GM23248 (cell line): ENCODE measurements around the gene ANKRD37. TPM values are rescaled to one million over a fixed set of nuclear protein-coding genes. Genes with fewer than 3 reads are reported as not detected.
A peak's percentile ranks its signal among the peaks of the same experiment; 100 is the strongest.

ENCODE experiments used
- DNase-seq: peaks from one replicate; pipeline ENCODE4 v3.0.0-alpha.2; 2015
- H2AFZ ChIP-seq: fragments of 200-600 bp; sonication (generic); 2 replicates; pipeline ENCODE4 v1.6.1; 2016; ENCODE audit warnings: antibody characterized with exemption
- H3F3A ChIP-seq: fragments of 200-600 bp; sonication (generic); 2 replicates; pipeline ENCODE4 v1.6.1; 2016; ENCODE audit warnings: mild to moderate bottlenecking, antibody characterized with exemption, mixed run types; ENCODE audit not compliant: insufficient read depth
- H3K27ac ChIP-seq: fragments of 200-600 bp; sonication (generic); 2 replicates; pipeline ENCODE4 v1.5.1; 2016; ENCODE audit warnings: mild to moderate bottlenecking
- H3K27me3 ChIP-seq: fragments of 200-600 bp; sonication (generic); replicated peaks from 2 replicates; pipeline ENCODE4 v1.6.1; 2016; ENCODE audit warnings: mild to moderate bottlenecking; ENCODE audit not compliant: insufficient read depth
- H3K36me3 ChIP-seq: fragments of 200-600 bp; sonication (generic); 2 replicates; pipeline ENCODE4 v1.6.1; 2016; ENCODE audit warnings: low read depth, mild to moderate bottlenecking
- H3K4me1 ChIP-seq: fragments of 200-600 bp; sonication (generic); 2 replicates; pipeline ENCODE4 v1.6.1; 2016; ENCODE audit warnings: mild to moderate bottlenecking; ENCODE audit not compliant: insufficient read depth
- H3K4me2 ChIP-seq: fragments of 200-600 bp; sonication (generic); one replicate; pipeline ENCODE4 v1.6.1; 2016; ENCODE audit warnings: mild to moderate bottlenecking; ENCODE audit not compliant: unreplicated experiment
- H3K4me3 ChIP-seq: fragments of 200-600 bp; sonication (generic); 2 replicates; pipeline ENCODE4 v1.5.1; 2016; ENCODE audit warnings: mild to moderate bottlenecking
- H3K79me2 ChIP-seq: fragments of 200-600 bp; sonication (generic); 2 replicates; pipeline ENCODE4 v1.6.1; 2016; ENCODE audit warnings: mild to moderate bottlenecking; ENCODE audit not compliant: insufficient read depth
- H3K9ac ChIP-seq: fragments of 200-600 bp; sonication (generic); 2 replicates; pipeline ENCODE4 v1.6.1; 2016; ENCODE audit warnings: mild to moderate bottlenecking
- H3K9me2 ChIP-seq: fragments of 200-600 bp; sonication (generic); 2 replicates; pipeline ENCODE4 v1.6.1; 2016; ENCODE audit warnings: mixed run types, mild to moderate bottlenecking, moderate library complexity; ENCODE audit not compliant: insufficient read depth
- H3K9me3 ChIP-seq: fragments of 200-600 bp; sonication (generic); one replicate; pipeline ENCODE4 v1.6.1; 2017; ENCODE audit warnings: low read depth
- H4K20me1 ChIP-seq: fragments of 200-600 bp; sonication (generic); 2 replicates; pipeline ENCODE4 v1.6.0; 2016; ENCODE audit not compliant: insufficient read depth
- EZH2 ChIP-seq: fragments of 200-600 bp; sonication (generic); IDR thresholded peaks from 2 replicates; pipeline ENCODE4 v1.6.1; 2018; ENCODE audit warnings: antibody characterized with exemption, mild to moderate bottlenecking; ENCODE audit not compliant: insufficient read depth, poor library complexity, severe bottlenecking
- EZH2phosphoT487 ChIP-seq: fragments of 200-600 bp; sonication (generic); IDR thresholded peaks from 2 replicates; pipeline ENCODE4 v1.6.1; 2018; ENCODE audit warnings: antibody characterized with exemption, moderate library complexity, mild to moderate bottlenecking, low read depth; ENCODE audit not compliant: insufficient read depth
- WGBS, 2 experiments: methylation state at CpG; one replicate each; pipeline ENCODE4 v1.1.6; 2015 to 2017; ENCODE audit warnings: low lambda C conversion rate in 2 of 2, low coverage in 1 of 2; ENCODE audit errors: missing lambda C conversion rate in 2 of 2; 5-methylcytosine and 5-hydroxymethylcytosine counted together
- in situ Hi-C: fragments of 300-500 bp; cut with MboI; formaldehyde crosslinking; loops from 2 replicates; pipeline ENCODE4 v1.15.0; 2020
- polyA plus RNA-seq: library from polyadenylated mRNA; unstranded; fragments of >200 nt; fragmentation: Nextera tagmentation; extraction: Ambion mirVana; gene quantifications from 2 replicates; pipeline ENCODE4 v1.2.1, GENCODE V29; 2016
- total RNA-seq: library from RNA; depleted of rRNA; stranded (reverse); fragments of >200 nt; shearing (Covaris generic); gene quantifications from 2 replicates; pipeline ENCODE4 v1.2.3, GENCODE V29; 2014

The ANKRD37 gene
- total and polyA plus RNA-seq, 2 experiments from 2014 or later = 11.1 to 17.6 TPM

DNA sequence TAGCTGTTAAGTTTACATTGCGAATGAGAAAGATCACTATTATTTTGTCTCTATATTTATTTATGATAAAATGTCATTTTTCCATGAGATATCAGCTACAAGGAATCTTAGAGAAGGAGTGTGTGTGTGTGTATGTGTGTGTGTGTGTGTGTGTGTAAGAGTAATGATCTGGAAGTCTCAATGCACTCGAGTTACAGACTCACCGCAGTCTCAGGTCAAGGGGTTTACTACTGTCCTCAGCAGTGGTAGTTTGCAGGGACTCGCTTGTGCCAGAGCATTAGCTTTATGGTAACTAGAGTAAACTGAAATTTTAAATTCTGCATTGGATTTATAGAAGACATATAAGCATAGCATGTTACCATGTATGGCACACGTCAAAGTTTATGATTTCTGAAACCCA is 31.8 kb upstream of the ANKRD37 start:
- in situ Hi-C loops = no loop called here
- Histone ChIP-seq H4K20me1 (no peaks in the 10 kb centered on the region), H3K36me3 (0 out of 2 replicates have a peak, but pooled peaks cover 5% of the 10 kb centered on the region), H3K9me2 (no peaks in the 10 kb centered on the region), H3K27me3 (no peaks in the 10 kb centered on the region), H3F3A (no peaks in the 10 kb centered on the region), H3K79me2 (no peaks in the 10 kb centered on the region), H3K27ac (no peak overlapping the region), H3K4me1 (no peaks in the 10 kb centered on the region), H2AFZ (no peak overlapping the region), H3K9me3 (no peaks in the 10 kb centered on the region), H3K4me3 (no peak overlapping the region), H3K9ac (no peak overlapping the region), H3K4me2 (no peak overlapping the region)
- no peak for TF ChIP-seq EZH2phosphoT487
- no peak for TF ChIP-seq EZH2
- DNase-seq = no peak
- 95 to 97% methylated on average over 5 of the region's 5 CpGs for WGBS, 2 experiments

DNA sequence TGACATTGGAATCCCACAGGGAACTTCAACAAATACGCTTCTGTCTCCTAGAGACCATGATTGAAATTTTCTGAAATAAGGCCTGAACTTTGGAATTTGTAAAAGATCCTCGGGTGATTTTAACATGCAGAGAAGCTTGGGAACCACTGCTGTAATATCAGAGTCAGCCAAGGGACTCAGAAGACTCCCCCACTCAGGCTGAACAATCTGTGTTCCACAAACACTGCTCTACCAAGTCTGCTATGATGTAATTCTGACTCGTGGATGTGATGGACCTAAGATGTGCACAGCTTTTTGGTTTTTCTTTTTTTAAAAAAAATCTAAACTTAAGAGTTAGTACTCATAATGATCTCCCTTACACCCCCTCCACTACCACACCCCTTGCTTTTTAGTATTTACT is 26.9 kb upstream of the ANKRD37 start:
- Histone ChIP-seq H3K9me3 (no peaks in the 10 kb centered on the region), H3K27me3 (no peaks in the 10 kb centered on the region), H3K4me1 (no peaks in the 10 kb centered on the region), H4K20me1 (no peaks in the 10 kb centered on the region), H3K36me3 (0 out of 2 replicates have a peak, but pooled peaks cover 4% of the 10 kb centered on the region), H3K9ac (no peak overlapping the region), H3K27ac (no peak overlapping the region), H3F3A (no peaks in the 10 kb centered on the region), H3K9me2 (no peaks in the 10 kb centered on the region), H2AFZ (no peak overlapping the region), H3K79me2 (no peaks in the 10 kb centered on the region), H3K4me2 (no peak overlapping the region), H3K4me3 (no peak overlapping the region)
- in situ Hi-C loops = no loop called here
- TF ChIP-seq EZH2 (no peak), EZH2phosphoT487 (no peak)
- 53% methylated on average over 3 of the region's 3 CpGs for WGBS, 2 experiments
- DNase-seq = peak; percentile 48

DNA sequence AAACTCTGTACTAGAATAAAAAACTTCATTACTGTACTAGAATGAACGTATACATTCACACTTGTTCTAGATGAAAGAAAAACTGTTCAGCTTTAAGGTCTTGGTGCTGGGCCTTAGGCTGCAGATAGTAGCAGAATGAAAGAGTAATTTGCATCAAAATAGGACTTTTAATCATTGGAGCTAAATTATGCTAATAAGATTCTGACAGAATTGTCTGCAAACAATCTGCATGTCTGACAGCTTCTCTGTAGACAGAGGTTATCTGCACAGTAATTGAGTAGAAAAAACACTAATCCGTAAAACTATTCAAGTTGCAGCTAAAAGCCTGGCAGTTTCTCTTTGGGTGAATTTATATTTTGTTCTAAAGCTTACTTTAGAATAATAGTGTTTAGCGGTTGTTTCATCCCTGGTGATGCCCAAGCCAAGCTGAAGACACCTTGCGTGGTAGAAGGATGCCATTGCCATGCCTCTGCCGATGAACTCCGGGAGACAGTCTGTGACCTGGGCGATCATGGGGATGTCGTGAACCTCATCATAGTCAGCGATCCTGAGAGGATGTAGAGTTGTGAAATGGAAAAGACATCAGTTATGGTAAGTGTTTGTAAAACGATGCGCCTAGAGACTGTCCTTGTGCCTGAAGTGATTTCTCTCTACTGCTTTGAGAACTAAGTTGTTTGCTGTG is 26.2 kb upstream of the ANKRD37 start:
- H3K4me2 ChIP-seq = no peak overlapping the region
- H3K9me2 ChIP-seq = no peaks in the 10 kb centered on the region
- H3K79me2 ChIP-seq = no peaks in the 10 kb centered on the region
- H3K36me3 ChIP-seq = 0 out of 2 replicates have a peak, but pooled peaks cover 5% of the 10 kb centered on the region
- H3K9me3 ChIP-seq = no peaks in the 10 kb centered on the region
- no peak overlapping the region for H3K27ac ChIP-seq
- TF ChIP-seq EZH2phosphoT487 (no peak), EZH2 (no peak)
- no peaks in the 10 kb centered on the region for H3F3A ChIP-seq
- no peak overlapping the region for H3K4me3 ChIP-seq
- no peak for DNase-seq
- H4K20me1 ChIP-seq = no peaks in the 10 kb centered on the region
- no peak overlapping the region for H3K9ac ChIP-seq
- H3K4me1 ChIP-seq = no peaks in the 10 kb centered on the region
- no peak overlapping the region for H2AFZ ChIP-seq
- no peaks in the 10 kb centered on the region for H3K27me3 ChIP-seq
- in situ Hi-C loops = no loop called here
- 99% methylated on average over 11 of the region's 11 CpGs for WGBS, 2 experiments

DNA sequence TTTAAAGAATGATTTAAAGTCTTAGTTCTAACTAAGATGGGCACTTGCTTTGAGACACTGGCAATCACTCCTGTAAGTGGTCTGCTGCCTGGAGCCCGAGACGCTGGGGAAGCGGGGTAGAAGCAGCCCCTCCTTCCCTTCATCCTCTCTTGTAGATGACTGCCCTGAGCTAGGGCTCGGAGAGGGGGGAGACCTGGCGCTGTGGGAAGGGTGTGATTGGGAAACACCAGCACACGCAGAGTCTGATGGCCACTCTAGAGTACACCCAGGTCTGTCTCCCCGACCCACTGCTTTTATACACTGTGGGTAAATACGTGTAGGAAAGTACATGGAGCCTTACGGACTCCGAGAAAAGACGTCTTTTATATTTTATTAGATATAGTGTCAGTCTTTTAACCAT is 24.9 kb upstream of the ANKRD37 start:
- Histone ChIP-seq H3F3A (no peaks in the 10 kb centered on the region), H4K20me1 (no peaks in the 10 kb centered on the region), H3K4me1 (no peaks in the 10 kb centered on the region), H3K9ac (no peak overlapping the region), H3K4me3 (no peak overlapping the region), H3K4me2 (no peak overlapping the region), H3K9me3 (no peaks in the 10 kb centered on the region), H3K79me2 (no peaks in the 10 kb centered on the region), H3K27me3 (no peaks in the 10 kb centered on the region), H2AFZ (no peak overlapping the region), H3K27ac (no peak overlapping the region), H3K36me3 (0 out of 2 replicates have a peak, but pooled peaks cover 5% of the 10 kb centered on the region), H3K9me2 (no peaks in the 10 kb centered on the region)
- WGBS, 2 experiments = 94 to 97% methylated on average over 11 of the region's 11 CpGs
- TF ChIP-seq EZH2phosphoT487 = no peak
- TF ChIP-seq EZH2 = no peak
- no peak for DNase-seq
- in situ Hi-C loops = no loop called here
